Neural cell (in vitro differentiated cells): ENCODE results near the gene GGN. TPM values are rescaled to one million over a fixed set of nuclear protein-coding genes. Genes with fewer than 3 reads are reported as not detected.

Experiments
- H2AFZ ChIP-seq: fragments of 200-600, 300-800 bp; sonication (generic), shearing (Covaris generic); 2 replicates; pipeline ENCODE4 v1.6.0; 2014; ENCODE audit warnings: low read depth, mild to moderate bottlenecking, antibody characterized with exemption, low read length, moderate library complexity
- H3F3A ChIP-seq: fragments of 200-600 bp; shearing (Covaris generic); 2 replicates; pipeline ENCODE4 v1.6.1; 2016; ENCODE audit warnings: mild to moderate bottlenecking, moderate library complexity, mixed read lengths, antibody characterized with exemption, low read length; ENCODE audit not compliant: insufficient read depth, poor library complexity, severe bottlenecking
- H3K27ac ChIP-seq: fragments of 200-600, 300-800 bp; sonication (generic), shearing (Covaris generic); 2 replicates; pipeline ENCODE4 v1.5.1; 2014; ENCODE audit warnings: mild to moderate bottlenecking, low read length, moderate library complexity
- H3K27me3 ChIP-seq: fragments of 300-800, 200-600 bp; sonication (generic), shearing (Covaris generic); 2 replicates; pipeline ENCODE4 v1.6.0; 2014; ENCODE audit warnings: mild to moderate bottlenecking, low read depth, low read length, moderate library complexity; ENCODE audit not compliant: insufficient read depth
- H3K36me3 ChIP-seq: fragments of 300-800, 200-600 bp; sonication (generic), shearing (Covaris generic); 2 replicates; pipeline ENCODE4 v1.5.1; 2014; ENCODE audit warnings: mild to moderate bottlenecking, antibody characterized with exemption, low read length, moderate library complexity; ENCODE audit not compliant: insufficient read depth
- H3K4me2 ChIP-seq: fragments of 300-800, 200-600 bp; sonication (generic), shearing (Covaris generic); 2 replicates; pipeline ENCODE4 v1.6.0; 2014; ENCODE audit warnings: mild to moderate bottlenecking, low read length
- H3K4me3 ChIP-seq: fragments of 300-800, 200-600 bp; sonication (generic), shearing (Covaris generic); 2 replicates; pipeline ENCODE4 v1.5.1; 2014; ENCODE audit warnings: mild to moderate bottlenecking, low read length, moderate library complexity
- H3K79me2 ChIP-seq: fragments of 200-600 bp; shearing (Covaris generic); replicated peaks from 2 replicates; pipeline ENCODE4 v1.6.0; 2014; ENCODE audit warnings: mild to moderate bottlenecking, low read length, moderate library complexity; ENCODE audit not compliant: insufficient read depth
- H3K9ac ChIP-seq: fragments of 300-800, 200-600 bp; sonication (generic), shearing (Covaris generic); 2 replicates; pipeline ENCODE4 v1.6.1; 2016; ENCODE audit warnings: mild to moderate bottlenecking, low read length, mixed read lengths
- H3K9me2 ChIP-seq: fragments of 200-600 bp; shearing (Covaris generic); 2 replicates; pipeline ENCODE4 v1.6.1; 2016; ENCODE audit warnings: mild to moderate bottlenecking, low read length, mixed read lengths; ENCODE audit not compliant: insufficient read depth
- H3K9me3 ChIP-seq: fragments of 200-600, 300-800 bp; sonication (generic), shearing (Covaris generic); 2 replicates; pipeline ENCODE4 v1.6.1; 2016; ENCODE audit warnings: mild to moderate bottlenecking, mixed run types, low read length, moderate library complexity, mixed read lengths
- H4K20me1 ChIP-seq: fragments of 200-600 bp; shearing (Covaris generic); 2 replicates; pipeline ENCODE4 v1.6.1; 2016; ENCODE audit warnings: mild to moderate bottlenecking, mixed run types; ENCODE audit not compliant: insufficient read depth
- EP300 ChIP-seq: fragments of 450-650 bp; conservative IDR thresholded peaks from 2 replicates; pipeline ENCODE4 v1.6.1; 2014; ENCODE audit warnings: antibody characterized with exemption, mild to moderate bottlenecking, moderate library complexity; ENCODE audit not compliant: poor library complexity, severe bottlenecking
- EZH2 ChIP-seq: fragments of 200-600, 300-800 bp; shearing (Covaris generic), sonication (generic); IDR thresholded peaks from 2 replicates; pipeline ENCODE4 v1.6.1; 2014; ENCODE audit warnings: antibody characterized with exemption, low read length, borderline replicate concordance, mild to moderate bottlenecking; ENCODE audit not compliant: insufficient read depth, poor library complexity, severe bottlenecking
- MXI1 ChIP-seq: fragments of 450-650 bp; conservative IDR thresholded peaks from 2 replicates; pipeline ENCODE4 v1.6.1; 2014; ENCODE audit warnings: antibody characterized with exemption, mild to moderate bottlenecking; ENCODE audit not compliant: poor library complexity, severe bottlenecking
- POLR2AphosphoS5 ChIP-seq: IDR thresholded peaks from 2 replicates; pipeline ENCODE4 v1.6.1; 2012
- RAD21 ChIP-seq: fragments of 450-650 bp; conservative IDR thresholded peaks from 2 replicates; pipeline ENCODE4 v1.6.1; 2014; ENCODE audit warnings: antibody characterized with exemption, mild to moderate bottlenecking, moderate library complexity
- SMC3 ChIP-seq: fragments of 450-650 bp; conservative IDR thresholded peaks from 2 replicates; pipeline ENCODE4 v1.6.1; 2014; ENCODE audit warnings: antibody characterized with exemption, mild to moderate bottlenecking, moderate library complexity; ENCODE audit not compliant: poor library complexity
- TAF1 ChIP-seq: IDR thresholded peaks from 2 replicates; pipeline ENCODE4 v1.6.1; 2012; ENCODE audit warnings: low read depth
- polyA plus RNA-seq: library from polyadenylated mRNA; depleted of rRNA; stranded (reverse); fragments of >200 nt; gene quantifications from 2 replicates; pipeline ENCODE4 v1.2.3, GENCODE V29; 2014
- TF ChIP-seq, protein P1 (sequence below): IDR thresholded peaks from 2 replicates; pipeline ENCODE4 v1.6.1; 2012; ENCODE audit warnings: borderline replicate concordance
- TF ChIP-seq, protein P2 (sequence below): fragments of 450-650 bp; IDR thresholded peaks from 2 replicates; pipeline ENCODE4 v1.5.1; 2014; ENCODE audit warnings: antibody characterized with exemption, mild to moderate bottlenecking, moderate library complexity; ENCODE audit not compliant: poor library complexity, severe bottlenecking

Gene GGN
- polyA plus RNA-seq, 1 donor from 2014 or later = 0.21 TPM

DNA sequence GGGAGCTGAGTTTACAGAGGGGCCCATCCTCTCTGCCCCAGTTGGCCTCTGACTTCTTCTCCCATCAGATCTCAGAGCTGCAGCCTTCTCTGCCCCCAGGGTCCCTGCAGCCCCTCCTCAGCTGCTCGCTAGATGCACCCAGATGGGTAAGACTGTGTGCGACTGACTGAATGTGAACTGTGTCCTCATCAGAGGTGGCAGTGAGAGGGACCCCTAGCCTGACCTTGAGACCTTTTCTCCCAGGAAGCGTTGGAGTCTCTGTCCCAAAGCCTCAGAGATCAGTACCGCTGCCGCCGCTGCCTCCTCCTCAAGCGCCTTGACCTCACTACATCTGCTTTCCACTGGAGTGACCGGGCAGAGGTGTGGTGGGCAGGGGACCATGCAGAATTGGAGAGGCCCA is 17.4 kb upstream of the GGN start:
- Histone ChIP-seq H3K4me2 (no peak overlapping the region), H3K27ac (no peak overlapping the region), H3K4me3 (no peak overlapping the region), H3K27me3 (no peaks in the 10 kb centered on the region), H3K9me2 (no peaks in the 10 kb centered on the region), H3F3A (peaks cover 3% of the 10 kb centered on the region), H3K9ac (no peak overlapping the region), H4K20me1 (no peaks in the 10 kb centered on the region), H3K36me3 (no peaks in the 10 kb centered on the region), H3K79me2 (no peaks in the 10 kb centered on the region), H2AFZ (no peak overlapping the region), H3K9me3 (no peaks in the 10 kb centered on the region)
- no peak for TF ChIP-seq EZH2
- TF ChIP-seq, protein P1, sequence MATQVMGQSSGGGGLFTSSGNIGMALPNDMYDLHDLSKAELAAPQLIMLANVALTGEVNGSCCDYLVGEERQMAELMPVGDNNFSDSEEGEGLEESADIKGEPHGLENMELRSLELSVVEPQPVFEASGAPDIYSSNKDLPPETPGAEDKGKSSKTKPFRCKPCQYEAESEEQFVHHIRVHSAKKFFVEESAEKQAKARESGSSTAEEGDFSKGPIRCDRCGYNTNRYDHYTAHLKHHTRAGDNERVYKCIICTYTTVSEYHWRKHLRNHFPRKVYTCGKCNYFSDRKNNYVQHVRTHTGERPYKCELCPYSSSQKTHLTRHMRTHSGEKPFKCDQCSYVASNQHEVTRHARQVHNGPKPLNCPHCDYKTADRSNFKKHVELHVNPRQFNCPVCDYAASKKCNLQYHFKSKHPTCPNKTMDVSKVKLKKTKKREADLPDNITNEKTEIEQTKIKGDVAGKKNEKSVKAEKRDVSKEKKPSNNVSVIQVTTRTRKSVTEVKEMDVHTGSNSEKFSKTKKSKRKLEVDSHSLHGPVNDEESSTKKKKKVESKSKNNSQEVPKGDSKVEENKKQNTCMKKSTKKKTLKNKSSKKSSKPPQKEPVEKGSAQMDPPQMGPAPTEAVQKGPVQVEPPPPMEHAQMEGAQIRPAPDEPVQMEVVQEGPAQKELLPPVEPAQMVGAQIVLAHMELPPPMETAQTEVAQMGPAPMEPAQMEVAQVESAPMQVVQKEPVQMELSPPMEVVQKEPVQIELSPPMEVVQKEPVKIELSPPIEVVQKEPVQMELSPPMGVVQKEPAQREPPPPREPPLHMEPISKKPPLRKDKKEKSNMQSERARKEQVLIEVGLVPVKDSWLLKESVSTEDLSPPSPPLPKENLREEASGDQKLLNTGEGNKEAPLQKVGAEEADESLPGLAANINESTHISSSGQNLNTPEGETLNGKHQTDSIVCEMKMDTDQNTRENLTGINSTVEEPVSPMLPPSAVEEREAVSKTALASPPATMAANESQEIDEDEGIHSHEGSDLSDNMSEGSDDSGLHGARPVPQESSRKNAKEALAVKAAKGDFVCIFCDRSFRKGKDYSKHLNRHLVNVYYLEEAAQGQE = no peak
- no peak for TF ChIP-seq SMC3
- no peak for TF ChIP-seq MXI1
- TF ChIP-seq POLR2AphosphoS5 = no peak
- TF ChIP-seq EP300 = no peak
- TF ChIP-seq RAD21 = no peak
- no peak for TF ChIP-seq TAF1

DNA sequence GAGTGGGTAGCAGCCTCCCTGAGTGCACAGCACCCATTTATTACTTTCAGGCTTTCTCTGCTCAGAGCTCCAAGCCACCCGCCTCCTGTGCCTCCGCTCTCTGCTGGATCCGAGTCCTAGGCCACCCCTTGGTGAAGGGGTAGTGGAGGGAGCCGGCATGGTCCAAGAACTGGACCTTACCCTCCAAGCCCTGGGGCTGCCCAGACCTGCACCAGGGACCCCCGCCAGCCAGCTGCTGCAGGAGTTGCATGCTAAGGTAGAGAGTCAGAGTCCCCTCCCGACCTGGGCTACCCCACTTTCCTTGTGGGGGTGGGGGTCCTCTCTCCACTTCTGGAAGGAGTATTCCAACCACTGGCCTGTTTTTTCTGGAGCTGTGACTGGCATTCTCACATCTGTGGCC is 17.0 kb upstream of the GGN start:
- H3K79me2 ChIP-seq = no peaks in the 10 kb centered on the region
- H3F3A ChIP-seq = peaks cover 3% of the 10 kb centered on the region
- no peaks in the 10 kb centered on the region for H3K27me3 ChIP-seq
- no peaks in the 10 kb centered on the region for H3K9me2 ChIP-seq
- TF ChIP-seq, protein P1 = no peak
- TF ChIP-seq MXI1 (no peak), EZH2 (no peak), SMC3 (no peak), TAF1 (no peak), RAD21 (no peak), POLR2AphosphoS5 (no peak), EP300 (no peak)
- TF ChIP-seq, protein P2, sequence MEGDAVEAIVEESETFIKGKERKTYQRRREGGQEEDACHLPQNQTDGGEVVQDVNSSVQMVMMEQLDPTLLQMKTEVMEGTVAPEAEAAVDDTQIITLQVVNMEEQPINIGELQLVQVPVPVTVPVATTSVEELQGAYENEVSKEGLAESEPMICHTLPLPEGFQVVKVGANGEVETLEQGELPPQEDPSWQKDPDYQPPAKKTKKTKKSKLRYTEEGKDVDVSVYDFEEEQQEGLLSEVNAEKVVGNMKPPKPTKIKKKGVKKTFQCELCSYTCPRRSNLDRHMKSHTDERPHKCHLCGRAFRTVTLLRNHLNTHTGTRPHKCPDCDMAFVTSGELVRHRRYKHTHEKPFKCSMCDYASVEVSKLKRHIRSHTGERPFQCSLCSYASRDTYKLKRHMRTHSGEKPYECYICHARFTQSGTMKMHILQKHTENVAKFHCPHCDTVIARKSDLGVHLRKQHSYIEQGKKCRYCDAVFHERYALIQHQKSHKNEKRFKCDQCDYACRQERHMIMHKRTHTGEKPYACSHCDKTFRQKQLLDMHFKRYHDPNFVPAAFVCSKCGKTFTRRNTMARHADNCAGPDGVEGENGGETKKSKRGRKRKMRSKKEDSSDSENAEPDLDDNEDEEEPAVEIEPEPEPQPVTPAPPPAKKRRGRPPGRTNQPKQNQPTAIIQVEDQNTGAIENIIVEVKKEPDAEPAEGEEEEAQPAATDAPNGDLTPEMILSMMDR = no peak
- H3K27ac ChIP-seq = no peak overlapping the region
- no peaks in the 10 kb centered on the region for H3K36me3 ChIP-seq
- no peaks in the 10 kb centered on the region for H3K9me3 ChIP-seq
- no peak overlapping the region for H3K4me2 ChIP-seq
- no peaks in the 10 kb centered on the region for H4K20me1 ChIP-seq
- no peak overlapping the region for H3K4me3 ChIP-seq
- no peak overlapping the region for H2AFZ ChIP-seq
- H3K9ac ChIP-seq = no peak overlapping the region
